Panc1 (cell line): Measurements from ENCODE around the gene EYS. TPM values are rescaled to one million over a fixed set of nuclear protein-coding genes. Genes with fewer than 3 reads are reported as not detected.

Experiments used
- ATAC-seq: fragments of 200-7000 bp; cut with Tn5 transposase; 2 replicates; pipeline ENCODE4 v1.9.1; 2020; ENCODE audit warnings: mild to moderate bottlenecking, moderate library complexity
- BruUV-seq: library from RNA; stranded (reverse); fragments of 400-500 nt; replicated peaks from 2 replicates; lab custom pipeline; 2021; lab: Mats Ljungman, UMichigan
- CTCF ChIA-PET: fragments of 300-600 bp; sonication (Branson Sonifier 250); formaldehyde crosslinking; loops from one replicate; lab custom pipeline; 2022; ENCODE audit warnings: antibody characterized with exemption; lab: Charles Lee
- POLR2A ChIA-PET: fragments of 300-600 bp; sonication (Branson Sonifier 250); formaldehyde crosslinking; loops from one replicate; lab custom pipeline; 2022; ENCODE audit warnings: antibody characterized with exemption; lab: Charles Lee
- DNase-seq: peaks from one replicate; pipeline ENCODE4 v3.0.0-alpha.2; 2010; ENCODE audit warnings: low read depth, low spot score
- H3K27ac ChIP-seq: 2 replicates; pipeline ENCODE4 v1.5.1; 2011; ENCODE audit warnings: mild to moderate bottlenecking, low read length, inconsistent platforms
- H3K27me3 ChIP-seq: fragments of 200-500 bp; sonication (Bioruptor generic); 2 replicates; pipeline ENCODE4 v1.6.0; 2014; ENCODE audit warnings: low read length, inconsistent platforms; ENCODE audit not compliant: control insufficient read depth, insufficient read depth
- H3K36me3 ChIP-seq: fragments of 200-500 bp; sonication (Bioruptor generic); 2 replicates; pipeline ENCODE4 v1.5.1; 2014; ENCODE audit warnings: inconsistent platforms, mild to moderate bottlenecking, low read length, moderate library complexity; ENCODE audit not compliant: control insufficient read depth, insufficient read depth
- H3K4me1 ChIP-seq: 2 replicates; pipeline ENCODE4 v1.5.1; 2011; ENCODE audit warnings: inconsistent platforms, mild to moderate bottlenecking, low read length, moderate library complexity; ENCODE audit not compliant: control insufficient read depth, insufficient read depth
- H3K4me3 ChIP-seq, 2 experiments: 2 replicates each; pipeline ENCODE4 v1.5.1; 2011 to 2012; ENCODE audit warnings: low read depth in 2 of 2, low read length in 2 of 2, mild to moderate bottlenecking in 2 of 2, inconsistent platforms in 1 of 2, moderate library complexity in 1 of 2
- H3K9me3 ChIP-seq: fragments of 200-500 bp; sonication (Bioruptor generic); 2 replicates; pipeline ENCODE4 v1.5.1; 2014; ENCODE audit warnings: low read depth, mild to moderate bottlenecking, inconsistent platforms, low read length, moderate library complexity; ENCODE audit not compliant: control insufficient read depth, insufficient read depth
- POLR2AphosphoS5 ChIP-seq: IDR thresholded peaks from 2 replicates; pipeline ENCODE4 v1.6.1; 2012; ENCODE audit warnings: mild to moderate bottlenecking, low read depth, low read length, moderate library complexity
- REST ChIP-seq, 2 experiments: IDR thresholded peaks; 2 replicates each; pipeline ENCODE4 v1.6.1; 2011 to 2012; ENCODE audit warnings: low read depth in 2 of 2, control low read depth in 1 of 2, low read length in 1 of 2, mild to moderate bottlenecking in 1 of 2, moderate library complexity in 1 of 2; ENCODE audit not compliant: insufficient read depth in 1 of 2
- SIN3A ChIP-seq: IDR thresholded peaks from 2 replicates; pipeline ENCODE4 v1.6.1; 2012; ENCODE audit warnings: low read depth, mild to moderate bottlenecking, low read length, moderate library complexity, borderline replicate concordance; ENCODE audit not compliant: insufficient read depth
- TCF7L2 ChIP-seq: IDR thresholded peaks from 2 replicates; pipeline ENCODE4 v1.6.1; 2011; ENCODE audit warnings: mild to moderate bottlenecking, low read depth, low read length, inconsistent platforms
- in situ Hi-C: cut with HindIII; loops from 2 replicates; pipeline ENCODE4 v1.10.0; 2016; ENCODE audit warnings: low sequenced_read_pairs, low pct_unique_long_range_greater_than_20kb
- intact Hi-C: fragments of 100-400 bp; cut with micrococcal nuclease; formaldehyde crosslinking; loops from one replicate; pipeline ENCODE4 v1.10.0; 2022; ENCODE audit not compliant: unreplicated experiment
- total RNA-seq: library from RNA; stranded (reverse); gene quantifications from one replicate; pipeline ENCODE4 v1.2.1, GENCODE V29; 2021; ENCODE audit not compliant: unreplicated experiment
- TF ChIP-seq, protein P1 (sequence below): fragments of 450-650 bp; IDR thresholded peaks from 2 replicates; pipeline ENCODE4 v1.5.1; 2017; ENCODE audit warnings: mild to moderate bottlenecking

Gene EYS
- total RNA-seq, 1 experiment from 2014 or later = not detected

GRCh38 chr6:65692109-65692508 lies 14.9 kb downstream of the EYS start:
- ChIA-PET CTCF (no interaction called here), POLR2A (no interaction called here)
- TF ChIP-seq SIN3A (no peak), REST (IDR thresholded peaks at IDR 0.05; ENCODE audit: insufficient read depth in 1 of 2, low read depth in 2 of 2, low read length in 1 of 2) (no peak), POLR2AphosphoS5 (no peak), TCF7L2 (no peak)
- TF ChIP-seq, protein P1, sequence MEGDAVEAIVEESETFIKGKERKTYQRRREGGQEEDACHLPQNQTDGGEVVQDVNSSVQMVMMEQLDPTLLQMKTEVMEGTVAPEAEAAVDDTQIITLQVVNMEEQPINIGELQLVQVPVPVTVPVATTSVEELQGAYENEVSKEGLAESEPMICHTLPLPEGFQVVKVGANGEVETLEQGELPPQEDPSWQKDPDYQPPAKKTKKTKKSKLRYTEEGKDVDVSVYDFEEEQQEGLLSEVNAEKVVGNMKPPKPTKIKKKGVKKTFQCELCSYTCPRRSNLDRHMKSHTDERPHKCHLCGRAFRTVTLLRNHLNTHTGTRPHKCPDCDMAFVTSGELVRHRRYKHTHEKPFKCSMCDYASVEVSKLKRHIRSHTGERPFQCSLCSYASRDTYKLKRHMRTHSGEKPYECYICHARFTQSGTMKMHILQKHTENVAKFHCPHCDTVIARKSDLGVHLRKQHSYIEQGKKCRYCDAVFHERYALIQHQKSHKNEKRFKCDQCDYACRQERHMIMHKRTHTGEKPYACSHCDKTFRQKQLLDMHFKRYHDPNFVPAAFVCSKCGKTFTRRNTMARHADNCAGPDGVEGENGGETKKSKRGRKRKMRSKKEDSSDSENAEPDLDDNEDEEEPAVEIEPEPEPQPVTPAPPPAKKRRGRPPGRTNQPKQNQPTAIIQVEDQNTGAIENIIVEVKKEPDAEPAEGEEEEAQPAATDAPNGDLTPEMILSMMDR = no peak
- in situ Hi-C loops (no loop called here), intact Hi-C loops (no loop called here)
- Histone ChIP-seq H3K27me3 (no peaks in the 10 kb centered on the region), H3K4me1 (no peaks in the 10 kb centered on the region), H3K27ac (no peak overlapping the region), H3K9me3 (no peaks in the 10 kb centered on the region), H3K4me3 (no peak overlapping the region), H3K36me3 (no peaks in the 10 kb centered on the region)
- no peak for DNase-seq
- BruUV-seq = no TSS peak
- no peak for ATAC-seq

GRCh38 chr6:65680232-65680631 lies 26.8 kb downstream of the EYS start:
- in situ Hi-C loops (no loop called here), intact Hi-C loops (no loop called here)
- Histone ChIP-seq H3K9me3 (no peaks in the 10 kb centered on the region), H3K36me3 (no peaks in the 10 kb centered on the region), H3K4me3 (no peak overlapping the region), H3K4me1 (no peaks in the 10 kb centered on the region), H3K27ac (no peak overlapping the region), H3K27me3 (no peaks in the 10 kb centered on the region)
- ChIA-PET POLR2A (no interaction called here), CTCF (no interaction called here)
- ATAC-seq = no peak
- TF ChIP-seq TCF7L2 (no peak), POLR2AphosphoS5 (no peak), REST (IDR thresholded peaks at IDR 0.05; ENCODE audit: insufficient read depth in 1 of 2, low read depth in 2 of 2, low read length in 1 of 2) (no peak), SIN3A (no peak)
- TF ChIP-seq, protein P1 = no peak
- BruUV-seq = no TSS peak
- DNase-seq = no peak
